GM10266 (cell line): ENCODE data around the gene ACSF3.
"Not testable (repeated sequence)": the region's sequence is repeated elsewhere in the genome, so short reads cannot be mapped to it uniquely, and the experiment has no call there.

Experiments used
- DNase-seq: peaks from one replicate; pipeline ENCODE4 v3.0.0; 2012; ENCODE audit errors: extremely low spot score
- TF ChIP-seq, protein P1 (sequence below): IDR thresholded peaks from 2 replicates; pipeline ENCODE4 v1.5.1; 2012; ENCODE audit warnings: mild to moderate bottlenecking, low read depth; ENCODE audit not compliant: control insufficient read depth, insufficient read depth; ENCODE audit errors: missing control alignments

The ACSF3 gene

DNA sequence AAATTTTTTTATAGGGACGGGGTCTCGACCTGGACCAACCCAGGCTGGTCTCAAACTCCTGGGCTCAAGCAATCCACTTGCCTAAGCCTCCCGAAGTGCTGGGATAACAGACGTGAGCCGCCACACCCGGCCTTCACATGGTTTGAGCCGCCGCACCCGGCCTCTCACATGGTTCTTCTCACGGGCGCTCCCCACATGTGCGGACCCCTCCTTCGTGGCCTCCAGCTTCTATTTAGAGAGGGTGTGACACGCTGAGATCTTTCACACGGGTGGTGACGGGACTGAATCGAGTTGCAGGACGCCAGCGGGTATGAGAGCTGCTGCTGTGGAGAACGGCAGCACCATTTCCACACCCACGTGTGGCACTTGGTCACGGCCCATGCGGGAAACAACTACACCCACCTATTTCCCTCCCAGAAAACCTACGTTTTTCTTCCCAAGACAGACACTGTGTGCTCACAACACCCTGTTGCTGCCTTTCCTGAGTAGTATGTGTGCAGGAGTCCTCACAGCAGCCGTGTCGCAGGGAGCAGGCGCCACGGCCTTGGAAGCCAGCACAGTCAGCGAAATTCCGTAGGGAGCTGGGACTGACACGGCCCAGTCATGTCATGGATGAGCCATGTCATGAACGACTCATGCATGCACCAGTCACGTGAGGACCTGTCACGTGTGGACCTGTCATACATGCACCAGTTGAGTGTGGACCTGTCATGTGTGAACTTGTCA is 20.1 kb upstream of the ACSF3 start:
- no peak for DNase-seq
- TF ChIP-seq, protein P1, sequence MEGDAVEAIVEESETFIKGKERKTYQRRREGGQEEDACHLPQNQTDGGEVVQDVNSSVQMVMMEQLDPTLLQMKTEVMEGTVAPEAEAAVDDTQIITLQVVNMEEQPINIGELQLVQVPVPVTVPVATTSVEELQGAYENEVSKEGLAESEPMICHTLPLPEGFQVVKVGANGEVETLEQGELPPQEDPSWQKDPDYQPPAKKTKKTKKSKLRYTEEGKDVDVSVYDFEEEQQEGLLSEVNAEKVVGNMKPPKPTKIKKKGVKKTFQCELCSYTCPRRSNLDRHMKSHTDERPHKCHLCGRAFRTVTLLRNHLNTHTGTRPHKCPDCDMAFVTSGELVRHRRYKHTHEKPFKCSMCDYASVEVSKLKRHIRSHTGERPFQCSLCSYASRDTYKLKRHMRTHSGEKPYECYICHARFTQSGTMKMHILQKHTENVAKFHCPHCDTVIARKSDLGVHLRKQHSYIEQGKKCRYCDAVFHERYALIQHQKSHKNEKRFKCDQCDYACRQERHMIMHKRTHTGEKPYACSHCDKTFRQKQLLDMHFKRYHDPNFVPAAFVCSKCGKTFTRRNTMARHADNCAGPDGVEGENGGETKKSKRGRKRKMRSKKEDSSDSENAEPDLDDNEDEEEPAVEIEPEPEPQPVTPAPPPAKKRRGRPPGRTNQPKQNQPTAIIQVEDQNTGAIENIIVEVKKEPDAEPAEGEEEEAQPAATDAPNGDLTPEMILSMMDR, result no peak

DNA sequence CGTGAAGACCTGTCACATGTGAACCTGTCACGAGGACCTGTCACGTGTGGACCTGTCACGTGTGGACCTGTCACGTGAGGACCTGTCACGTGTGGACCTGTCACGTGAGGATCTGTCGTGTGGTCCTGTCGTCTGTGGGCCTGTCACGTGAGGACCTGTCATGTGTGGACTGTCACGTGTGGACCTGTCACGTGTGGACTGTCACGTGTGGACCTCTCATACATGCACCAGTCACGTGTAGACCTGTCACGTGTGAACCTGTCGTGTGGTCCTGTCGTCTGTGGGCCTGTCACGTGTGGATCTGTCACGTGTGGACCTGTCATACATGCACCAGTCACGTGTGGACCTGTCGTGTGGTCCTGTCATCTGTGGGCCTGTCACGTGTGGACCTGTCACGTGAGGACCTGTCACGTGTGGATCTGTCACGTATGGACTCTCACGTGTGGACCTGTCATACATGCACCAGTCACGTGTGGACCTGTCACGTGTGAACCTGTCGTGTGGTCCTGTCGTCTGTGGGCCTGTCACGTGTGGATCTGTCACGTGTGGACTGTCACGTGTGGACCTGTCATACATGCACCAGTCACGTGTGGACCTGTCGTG is 19.5 kb upstream of the ACSF3 start:
- DNase-seq, result not testable (repeated sequence)

DNA sequence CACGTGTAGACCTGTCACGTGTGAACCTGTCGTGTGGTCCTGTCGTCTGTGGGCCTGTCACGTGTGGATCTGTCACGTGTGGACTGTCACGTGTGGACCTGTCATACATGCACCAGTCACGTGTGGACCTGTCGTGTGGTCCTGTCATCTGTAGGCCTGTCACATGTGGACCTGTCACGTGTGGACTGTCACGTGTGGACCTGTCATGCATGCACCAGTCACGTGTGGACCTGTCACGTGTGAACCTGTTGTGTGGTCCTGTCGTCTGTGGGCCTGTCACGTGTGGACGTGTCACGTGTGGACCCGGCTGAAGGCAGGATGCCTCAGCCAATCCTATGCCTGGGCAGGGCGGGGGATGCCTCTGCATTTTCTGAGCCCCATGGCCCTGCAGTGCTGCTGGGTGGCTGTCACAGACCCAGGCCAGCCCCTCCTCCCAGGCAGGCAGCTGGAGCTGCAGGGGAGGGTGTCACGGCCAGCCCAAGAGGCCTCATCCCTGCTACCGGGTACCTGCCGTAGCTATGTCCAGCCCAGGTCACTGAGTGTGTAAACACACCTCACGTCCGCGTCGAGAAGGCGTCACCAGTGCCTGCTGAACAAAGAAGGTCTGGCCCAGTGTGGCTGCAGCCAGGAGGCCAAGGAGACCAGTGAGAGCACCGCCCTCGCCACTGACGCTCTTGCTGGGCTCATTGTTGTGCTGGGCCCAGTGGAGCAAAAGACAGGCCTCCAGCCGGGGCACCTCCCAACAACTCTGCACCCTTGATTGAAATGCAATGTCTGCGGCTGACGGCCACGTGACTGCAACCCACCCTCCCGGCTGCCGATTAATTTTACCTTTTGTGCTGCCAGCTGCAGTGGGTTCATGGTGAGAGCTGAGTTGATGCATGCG is 18.6 kb upstream of the ACSF3 start:
- TF ChIP-seq, protein P1, result no peak
- no peak for DNase-seq

DNA sequence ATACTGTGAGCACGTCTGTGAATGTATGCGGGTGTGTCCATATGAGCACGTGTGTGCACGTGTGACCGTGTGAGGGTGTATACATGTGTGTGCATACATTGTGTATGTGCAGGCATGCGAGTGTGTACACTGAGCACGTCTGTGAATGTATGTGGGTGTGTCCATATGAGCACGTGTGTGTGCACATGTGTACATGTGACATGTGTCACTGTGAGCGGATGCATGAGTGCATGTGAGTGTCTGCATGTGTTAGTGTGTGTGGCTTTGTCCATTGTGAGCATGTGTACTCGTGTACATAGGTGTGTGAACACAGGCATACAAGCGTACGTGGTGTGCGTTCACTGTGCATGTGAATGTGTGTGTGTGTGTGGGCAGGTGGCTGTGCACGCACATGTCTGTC is 17.5 kb upstream of the ACSF3 start:
- TF ChIP-seq, protein P1, result no peak
- DNase-seq, result no peak

DNA sequence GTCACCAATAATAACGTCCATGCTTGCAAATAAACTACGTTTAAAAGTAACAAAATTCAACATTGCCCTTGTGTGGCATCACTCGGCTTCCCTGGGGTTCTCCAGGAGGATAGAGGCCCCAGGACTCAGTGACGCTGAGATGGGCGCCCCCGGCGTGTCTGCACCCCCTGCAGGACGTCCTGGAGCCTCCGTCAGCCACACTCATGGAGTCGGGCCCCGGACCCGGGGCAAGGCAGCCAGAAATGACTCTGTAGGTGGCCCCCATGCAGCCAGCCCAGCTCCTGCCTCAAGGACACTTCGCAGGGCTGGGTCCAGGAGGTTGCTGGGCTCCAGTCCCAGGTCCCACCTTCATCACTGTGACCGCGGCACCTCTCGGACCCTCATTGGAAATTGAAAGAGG is 16.6 kb upstream of the ACSF3 start:
- no peak for DNase-seq
- TF ChIP-seq, protein P1, result no peak

DNA sequence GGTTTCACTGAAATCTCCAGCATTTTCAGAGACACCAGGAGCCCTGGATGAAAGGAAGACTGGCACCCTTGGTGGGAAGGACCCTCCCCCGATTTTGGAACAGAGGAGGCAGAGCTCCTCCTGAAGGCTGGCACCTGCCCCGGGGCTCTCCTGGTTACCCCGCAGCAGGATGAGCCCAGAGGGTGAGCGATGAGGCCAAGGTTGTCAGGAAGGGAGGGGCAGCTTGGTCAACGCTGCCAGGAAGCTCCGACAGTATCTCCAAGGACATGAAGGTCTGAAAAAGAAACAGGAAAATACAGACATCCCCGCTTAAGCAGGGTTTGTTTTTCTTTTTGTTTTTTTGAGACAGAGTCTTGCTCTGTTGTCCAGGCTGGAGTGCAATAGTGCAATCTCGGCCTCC is 15.5 kb upstream of the ACSF3 start:
- DNase-seq, result no peak
- TF ChIP-seq, protein P1, result no peak

DNA sequence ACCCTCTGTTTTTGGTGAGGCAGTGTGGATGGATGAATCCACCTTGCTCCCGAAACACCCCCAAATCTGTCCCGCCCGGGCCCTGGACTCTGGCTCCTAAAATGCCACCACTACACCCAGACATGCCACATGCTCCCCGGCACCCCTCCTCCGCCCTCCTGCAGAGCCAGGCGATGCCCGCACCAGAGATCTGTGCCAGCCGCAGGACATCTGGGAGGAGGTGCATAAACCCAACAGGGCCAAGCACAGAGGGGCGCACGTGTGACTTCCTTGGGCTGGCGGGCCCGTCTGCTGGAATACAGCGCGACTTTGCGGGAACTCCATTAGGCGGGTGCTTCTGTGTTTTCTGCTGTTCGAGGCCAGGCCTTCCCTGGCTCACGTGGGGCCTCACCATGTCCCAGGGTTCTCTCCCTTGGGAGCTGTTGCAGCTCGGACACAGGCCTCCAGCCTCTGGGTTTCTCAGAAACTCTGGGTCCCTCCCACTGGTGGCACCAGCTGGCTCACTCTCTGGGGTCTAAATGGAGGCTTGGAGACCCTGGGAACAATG is 14.1 kb upstream of the ACSF3 start:
- no peak for DNase-seq
- TF ChIP-seq, protein P1, result no peak
